Embryonic facial prominence (tissue), 1 donor: ENCODE results near the gene OTX1.
"Not testable (repeated sequence)": the region's sequence is repeated elsewhere in the genome, so short reads cannot be mapped to it uniquely, and the experiment has no call there.

Source experiments
- DNase-seq: peaks from one replicate; pipeline ENCODE4 v3.0.0-alpha.2; 2016; ENCODE audit errors: extremely low spot score

OTX1 gene

DNA sequence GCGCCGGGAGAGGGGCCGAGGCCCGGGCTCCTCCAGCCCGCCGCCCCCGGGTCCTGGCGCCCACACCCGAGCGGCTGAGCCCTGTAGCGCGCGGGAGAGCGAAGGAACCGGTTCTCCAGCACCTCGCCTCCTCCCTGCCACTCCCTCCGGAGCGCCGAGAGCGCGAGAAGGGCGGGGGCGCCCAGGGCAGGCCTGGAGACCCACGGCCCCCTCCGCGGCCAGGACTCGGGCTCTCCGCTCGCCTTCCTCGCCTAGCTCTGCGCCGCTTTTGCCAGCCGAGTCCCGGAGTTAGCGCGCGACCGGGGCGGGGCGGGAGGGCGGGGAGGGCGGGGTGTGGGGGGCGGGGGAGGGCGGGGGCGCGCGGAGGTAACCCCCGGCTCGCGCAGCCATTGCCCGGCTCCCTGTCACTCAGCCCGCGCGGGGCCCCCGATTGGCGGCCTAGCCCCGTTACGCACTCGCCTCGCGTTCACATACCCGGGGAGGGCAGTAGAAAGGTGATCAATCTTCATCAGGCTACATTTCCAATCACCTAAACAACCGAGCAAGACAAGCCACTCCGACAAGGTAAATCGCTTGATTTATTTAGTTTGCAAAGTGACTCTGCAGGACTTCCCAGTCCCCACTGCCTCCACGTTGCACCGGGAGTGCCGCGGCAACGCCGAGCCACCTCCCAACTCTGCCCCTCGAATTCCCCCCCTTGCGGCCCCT lies at the start of gene OTX1:
Gene OTX1, plus strand, starts transcription at position 497 of the 708 bp plus-strand sequence. CDS start 2,161 bp downstream, outside the sequence.
- no peak for DNase-seq

DNA sequence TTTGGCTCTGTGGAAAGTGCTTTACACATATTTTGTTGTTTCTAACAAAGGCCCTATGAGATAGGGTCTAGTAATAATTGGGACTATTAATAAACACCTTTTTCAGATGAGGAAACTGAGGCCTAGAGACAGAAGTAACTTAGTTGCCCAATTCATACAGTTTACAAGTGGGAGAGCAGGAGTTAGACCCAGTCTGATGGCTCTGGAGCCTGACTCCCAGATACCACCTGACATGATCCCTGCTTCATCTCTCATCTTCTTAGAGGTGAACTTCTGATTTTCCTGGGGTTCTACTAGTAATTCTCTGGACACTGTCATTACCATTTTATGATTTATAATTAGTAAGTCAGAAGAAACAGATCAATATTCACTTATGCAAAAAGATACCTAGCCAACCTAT lies 49.1 kb upstream of the OTX1 start:
- no peak for DNase-seq

GRCh38 chr2:63003351-63003750 lies 47.3 kb upstream of the OTX1 start:
- no peak for DNase-seq

- no peak for DNase-seq
These were observed 42.7 kb upstream of the OTX1 start for GRCh38 chr2:63007813-63008458.

GRCh38 chr2:63008838-63009237 lies 41.8 kb upstream of the OTX1 start:
- no peak for DNase-seq

DNA sequence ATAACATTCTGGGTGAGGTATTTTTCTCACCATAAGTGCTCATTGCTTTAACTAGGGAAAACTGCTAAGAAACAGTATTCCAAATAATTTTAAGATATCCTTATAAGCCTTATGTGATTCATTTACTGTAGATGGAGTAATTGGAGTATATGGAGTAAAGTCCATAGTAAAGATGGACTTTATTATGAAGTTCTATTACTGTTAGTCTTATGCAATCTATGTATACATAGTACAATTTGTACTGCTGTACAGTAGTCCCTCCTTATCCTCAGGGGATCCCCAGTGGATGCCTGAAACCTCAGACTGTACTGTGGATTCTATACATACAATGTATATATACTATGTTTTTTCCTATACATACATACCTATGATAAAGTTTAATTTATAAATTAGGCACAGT lies 41.1 kb upstream of the OTX1 start:
- DNase-seq: no peak

DNA sequence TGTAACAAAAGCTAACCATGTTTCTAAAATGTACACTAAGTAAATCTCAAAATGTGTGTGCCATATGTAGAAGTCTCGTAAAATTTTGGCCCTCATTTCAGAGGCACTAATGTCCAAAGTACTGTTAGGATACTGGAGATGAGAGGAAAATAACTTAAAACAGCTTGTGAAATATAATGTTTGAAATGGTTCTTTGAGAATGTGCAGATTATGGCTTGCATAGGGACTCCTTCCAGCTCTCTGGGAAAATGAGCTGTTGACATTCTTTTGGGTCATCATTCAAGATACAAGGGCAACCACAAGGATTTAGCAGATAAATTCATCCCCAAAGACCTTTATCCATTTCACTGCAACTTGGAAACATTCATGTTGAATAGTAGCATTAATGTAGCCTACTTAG lies 38.1 kb upstream of the OTX1 start:
- no peak for DNase-seq

DNA sequence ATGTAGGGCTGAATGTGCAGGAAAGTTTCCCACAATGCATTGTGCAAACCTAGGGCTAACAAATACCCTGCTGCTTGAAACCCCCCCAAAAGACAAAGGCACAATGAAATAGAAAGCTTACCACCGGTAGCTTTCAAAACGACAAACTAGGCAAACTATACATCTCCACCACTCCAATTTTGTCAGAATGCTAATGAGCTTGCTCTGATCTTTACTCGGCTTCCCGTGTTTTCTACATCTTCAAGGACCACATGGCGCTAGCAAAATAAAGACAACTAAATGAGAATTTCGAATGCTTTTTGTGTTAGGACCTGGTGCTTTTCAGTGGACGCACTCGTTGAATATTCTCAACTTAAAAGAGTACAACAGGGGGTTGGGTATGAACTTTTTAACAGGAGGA lies 37.2 kb upstream of the OTX1 start:
- no peak for DNase-seq

DNA sequence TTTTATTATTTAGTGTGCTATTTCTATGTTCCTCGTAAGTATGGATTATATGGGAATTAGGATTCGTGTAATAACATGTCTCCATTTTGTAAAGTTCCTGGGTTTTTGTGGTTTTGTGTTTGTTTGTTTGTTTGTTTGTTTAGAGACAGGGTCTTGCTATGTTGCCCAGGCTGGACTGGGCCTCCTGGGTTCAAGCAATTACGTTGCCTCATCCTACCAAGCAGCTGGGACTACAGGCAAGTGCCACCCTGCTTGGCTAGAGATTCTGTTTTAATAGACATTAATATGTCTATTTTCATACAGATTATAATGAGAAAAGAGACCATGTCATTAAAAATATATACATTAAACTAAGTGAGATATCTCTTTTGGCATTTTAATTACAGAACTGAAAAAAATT lies 35.2 kb upstream of the OTX1 start:
- DNase-seq: no peak

DNA sequence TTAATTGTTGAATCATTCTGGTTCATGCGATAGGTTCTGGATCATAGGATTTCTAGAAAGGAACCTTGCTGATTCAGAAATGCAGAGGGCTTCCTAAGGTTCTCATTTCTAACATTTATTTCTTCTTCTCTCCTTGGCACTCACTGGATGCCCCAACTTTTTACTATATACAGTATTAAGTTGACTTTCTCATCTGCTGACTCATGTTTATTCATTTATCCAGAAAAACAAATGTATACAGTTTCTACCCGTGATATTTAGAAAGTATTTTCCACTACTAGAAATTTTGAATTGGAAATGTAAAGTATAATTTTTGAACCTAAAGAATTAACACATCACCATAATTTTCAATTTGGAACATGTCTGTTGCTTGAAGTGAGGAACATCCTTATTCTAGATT lies 32.2 kb upstream of the OTX1 start:
- DNase-seq: no peak

DNA sequence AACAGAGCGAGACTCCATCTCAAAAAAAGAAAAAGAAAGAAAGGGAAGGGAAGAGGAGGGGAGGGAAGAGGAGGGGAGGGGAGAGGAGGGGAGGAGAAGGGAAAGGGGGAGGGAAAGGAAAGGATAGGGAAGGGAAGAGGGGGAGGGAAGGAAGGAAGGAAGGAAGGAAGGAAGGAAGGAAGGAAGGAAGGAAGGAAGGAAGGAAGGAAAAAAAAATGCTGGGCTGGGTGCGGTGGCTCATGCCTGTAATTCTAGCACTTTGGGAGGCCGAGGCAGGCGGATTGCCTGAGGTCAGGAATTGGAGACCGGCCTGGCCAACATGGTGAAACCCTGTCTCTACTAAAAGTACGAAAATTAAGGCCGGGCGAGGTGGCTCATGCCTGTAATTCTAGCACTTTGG lies 30.9 kb upstream of the OTX1 start:
- DNase-seq: not testable (repeated sequence)

DNA sequence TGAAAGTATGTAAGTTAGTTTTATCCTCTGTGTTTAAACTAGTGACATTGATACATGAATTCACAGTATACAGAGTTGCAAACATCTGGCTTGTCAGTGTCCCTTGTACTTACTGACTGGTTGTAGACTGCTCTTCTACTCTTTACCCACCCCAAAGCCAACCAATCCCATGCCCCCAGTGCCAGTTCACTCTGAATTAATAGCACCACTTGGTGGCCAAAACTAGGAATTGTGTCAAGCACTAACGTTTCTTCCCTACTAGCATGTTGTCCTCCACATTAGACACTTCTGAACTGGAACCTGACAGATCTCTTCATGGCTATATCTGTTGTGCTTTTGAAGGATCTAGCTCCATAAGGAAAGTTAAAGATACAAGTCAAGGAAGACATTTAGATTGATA lies 27.2 kb upstream of the OTX1 start:
- DNase-seq: no peak

- DNase-seq: no peak
These were observed 23.4 kb upstream of the OTX1 start for GRCh38 chr2:63027220-63027619.

GRCh38 chr2:63029058-63029457 lies 21.6 kb upstream of the OTX1 start:
- DNase-seq: no peak

GRCh38 chr2:63034526-63034925 lies 16.1 kb upstream of the OTX1 start:
- no peak for DNase-seq

- DNase-seq: no peak
These were observed 15.5 kb upstream of the OTX1 start for GRCh38 chr2:63035169-63035568.

DNA sequence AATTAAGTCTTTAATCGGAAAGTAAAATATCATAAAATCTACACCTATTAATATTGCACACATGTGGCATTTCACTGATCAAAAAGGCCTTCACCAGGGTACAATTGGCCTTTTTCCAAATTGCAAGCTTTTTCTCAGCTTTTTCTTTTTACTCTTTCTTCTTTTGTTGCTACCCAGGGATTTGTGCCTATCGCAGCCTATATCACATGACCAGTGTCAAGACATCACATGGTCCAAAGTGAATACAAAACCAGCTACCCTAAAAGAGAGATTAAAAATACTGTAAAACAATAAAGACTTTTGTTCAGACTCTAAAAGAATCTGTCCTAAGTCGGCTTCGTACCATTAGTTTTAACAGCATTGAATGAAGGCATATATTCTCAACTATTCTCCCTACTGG lies 15.0 kb upstream of the OTX1 start:
- DNase-seq: no peak

GRCh38 chr2:63038034-63038433 lies 12.6 kb upstream of the OTX1 start:
- DNase-seq: no peak

DNA sequence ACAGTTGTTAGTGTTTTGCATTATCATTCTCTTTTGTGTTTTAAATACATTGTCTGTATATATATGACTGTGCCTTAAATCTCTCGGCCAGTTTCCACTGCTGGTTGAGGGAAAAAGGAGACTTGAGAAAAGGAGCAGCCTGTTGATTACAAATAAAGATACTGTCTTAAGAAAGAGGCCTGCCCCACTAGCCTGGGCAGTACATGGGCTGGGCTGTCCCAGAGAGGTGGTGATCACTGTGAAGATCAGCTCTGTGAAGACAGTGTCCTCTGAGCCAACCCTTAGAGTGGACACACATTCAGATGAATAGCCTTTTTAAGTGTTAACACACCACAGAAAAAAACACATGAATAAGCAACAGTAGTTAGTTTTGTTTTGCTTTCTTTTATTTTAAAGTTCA lies 10.0 kb upstream of the OTX1 start:
- DNase-seq: no peak

DNA sequence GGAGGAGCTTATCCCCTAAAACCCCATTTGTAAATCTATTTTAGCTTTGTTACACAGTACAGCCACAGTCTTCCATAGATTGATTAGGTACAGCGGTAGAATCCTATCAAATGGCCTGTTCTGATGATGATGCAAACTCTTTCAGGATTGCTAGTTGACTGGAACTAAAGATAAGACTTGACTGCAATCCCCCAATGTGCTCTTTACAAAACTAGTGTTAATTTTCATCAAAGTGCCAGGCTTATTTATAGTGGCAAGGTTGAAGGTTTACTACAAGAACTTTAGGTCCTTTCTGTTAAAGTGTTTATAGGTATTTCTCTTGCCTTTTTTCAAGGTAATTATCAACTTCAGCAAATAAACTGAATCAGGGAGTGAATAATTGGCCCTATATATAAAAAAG lies 9.0 kb upstream of the OTX1 start:
- DNase-seq: no peak

DNA sequence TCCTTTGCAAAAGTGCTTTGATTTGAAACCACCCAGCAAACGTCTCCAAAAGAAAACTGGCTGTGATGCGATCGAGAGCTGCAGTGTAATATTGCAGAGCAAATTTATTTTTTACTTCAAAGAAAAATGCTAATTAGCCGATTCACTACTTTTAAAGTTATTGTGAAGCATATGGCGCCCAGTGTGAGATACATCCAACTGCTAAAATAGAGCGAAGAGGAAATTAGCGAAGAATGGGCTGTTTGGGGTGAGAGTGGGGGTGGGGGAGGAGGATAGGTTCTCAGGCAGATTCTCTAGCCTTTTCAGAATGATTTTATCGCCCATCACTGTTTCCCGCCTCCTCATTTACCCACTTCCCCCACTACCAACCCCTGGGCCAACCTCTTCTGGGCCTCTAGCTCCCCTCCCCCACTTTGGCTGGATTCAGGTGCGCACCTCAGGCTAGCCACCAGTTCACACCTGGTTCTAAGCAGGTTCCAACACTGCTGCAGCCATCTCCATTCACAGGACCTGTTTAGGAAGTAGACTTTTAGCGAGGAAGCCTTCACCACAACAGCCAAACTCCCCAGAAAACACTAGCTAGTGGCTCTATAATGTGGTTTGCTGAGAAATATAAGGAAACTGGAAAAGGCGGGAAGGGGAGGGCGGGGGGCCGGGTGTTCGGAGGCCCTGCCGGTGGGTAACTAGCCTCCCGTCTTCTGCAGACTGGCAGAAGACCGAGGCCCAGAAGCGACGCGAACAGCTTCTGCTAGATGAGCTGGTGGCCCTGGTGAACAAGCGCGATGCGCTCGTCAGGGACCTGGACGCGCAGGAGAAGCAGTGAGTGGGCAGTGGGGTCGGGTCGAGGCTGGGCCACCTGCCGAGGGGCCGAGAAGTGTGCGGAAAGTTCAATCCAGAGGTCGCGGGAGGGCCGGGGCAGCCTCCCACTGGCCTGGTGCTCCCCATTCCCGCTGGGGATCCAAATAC lies 6.0 kb upstream of the OTX1 start:
- no peak for DNase-seq

DNA sequence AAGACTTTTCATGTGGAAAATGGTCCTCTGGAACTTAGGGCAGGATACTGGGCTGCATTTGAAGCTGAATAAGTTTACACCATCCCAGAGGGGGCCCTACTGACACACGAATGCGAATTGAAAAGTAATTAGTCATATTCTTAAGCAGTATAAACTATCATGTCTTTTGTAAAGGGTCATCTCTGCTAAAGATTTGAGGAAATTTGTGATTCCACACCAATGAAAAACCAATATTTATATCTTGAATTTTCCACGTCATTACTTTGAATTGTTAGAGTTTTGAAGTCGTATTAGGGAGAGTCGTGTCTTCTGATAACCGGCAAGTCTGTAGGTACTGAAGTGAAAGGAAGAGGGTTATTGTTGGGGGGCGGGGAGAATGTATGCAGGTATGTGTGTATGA lies 4.1 kb upstream of the OTX1 start:
- no peak for DNase-seq

DNA sequence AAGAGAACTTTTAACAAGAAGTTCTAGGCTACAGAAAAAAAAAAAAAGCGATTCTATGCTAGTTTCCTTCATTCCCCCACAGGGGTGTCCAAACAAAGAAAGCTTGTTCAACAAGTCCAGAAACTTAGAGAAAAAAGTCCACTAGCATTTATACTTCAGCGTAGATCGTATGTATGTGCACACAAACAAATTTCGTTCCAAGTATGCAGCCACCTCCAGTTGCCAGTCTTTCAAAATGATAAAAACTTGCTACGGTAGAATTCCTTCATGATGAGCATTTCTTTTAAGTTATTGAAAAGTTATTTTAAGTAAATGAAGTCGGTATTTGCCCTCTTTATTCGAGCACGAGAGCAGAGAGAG lies 3.7 kb upstream of the OTX1 start:
- no peak for DNase-seq
